HepG2 (cell line): ENCODE results near the gene KANTR. TPM values are rescaled to one million over a fixed set of nuclear protein-coding genes. Genes with fewer than 3 reads are reported as not detected.

Source experiments
- ATAC-seq: fragments of 200-7000 bp; cut with Tn5 transposase; 3 replicates; pipeline ENCODE4 v1.9.1; 2020; ENCODE audit warnings: mild to moderate bottlenecking, moderate library complexity
- BruUV-seq: library from RNA; stranded (reverse); fragments of 400-500 nt; replicated peaks from 2 replicates; lab custom pipeline; 2021; lab: Mats Ljungman, UMichigan
- CTCF ChIA-PET: fragments of 300-600 bp; formaldehyde crosslinking; extraction: SDS; loops from one replicate; lab custom pipeline; 2021; ENCODE audit warnings: low total read pairs, inconsistent platforms, low intra/inter-chr PET ratio; lab: Yijun Ruan, JAX
- POLR2A ChIA-PET: fragments of 350-600 bp; sonication (Branson Sonifier 250); formaldehyde crosslinking; loops from one replicate; lab custom pipeline; 2020; ENCODE audit warnings: antibody characterized with exemption, inconsistent platforms; lab: Yijun Ruan, JAX
- DNase-seq: peaks from one replicate; pipeline ENCODE4 v3.0.0-alpha.2; 2015; ENCODE audit warnings: low spot score
- FAIRE-seq: peaks from 3 replicates; lab custom pipeline; 2011; peaks lifted over from hg19 to GRCh38; lab: Jason Lieb, UNC
- H2AFZ ChIP-seq: one replicate; pipeline ENCODE4 v1.6.1; 2011; ENCODE audit warnings: low read length, inconsistent platforms
- H3K27ac ChIP-seq: fragments of 300-600 bp; 3 replicates; pipeline ENCODE4 v1.8.0; 2011; ENCODE audit warnings: mixed run types, mild to moderate bottlenecking, mixed read lengths, low read length, inconsistent platforms; ENCODE audit not compliant: insufficient read depth; ENCODE audit errors: extremely low read length
- H3K27me3 ChIP-seq, 2 experiments: fragments of 200-600 bp in 1 of 2; 2 replicates in 1 of 2; 3 replicates in 1 of 2; pipeline versions ENCODE4 v1.6.0 to v1.8.0; 2011; ENCODE audit warnings: low read length in 2 of 2, mild to moderate bottlenecking in 2 of 2, moderate library complexity in 2 of 2, inconsistent platforms in 1 of 2; ENCODE audit not compliant: insufficient read depth in 2 of 2, control insufficient read depth in 1 of 2
- H3K36me3 ChIP-seq, 2 experiments: fragments of 200-600 bp in 1 of 2; replicated peaks in 1 of 2; 2 replicates in 1 of 2; 3 replicates in 1 of 2; pipeline versions ENCODE4 v1.5.1 to v1.8.0; 2011; ENCODE audit warnings: low read length in 2 of 2, inconsistent platforms in 1 of 2; ENCODE audit not compliant: insufficient read depth in 2 of 2, control insufficient read depth in 1 of 2
- H3K4me1 ChIP-seq: 2 replicates; pipeline ENCODE4 v1.5.1; 2012; ENCODE audit warnings: low read length, inconsistent platforms; ENCODE audit not compliant: insufficient read depth
- H3K4me2 ChIP-seq: 2 replicates; pipeline ENCODE4 v1.6.0; 2011; ENCODE audit warnings: low read depth, low read length, inconsistent platforms
- H3K4me3 ChIP-seq, 3 experiments: fragments of 200-600 bp in 1 of 3; sonication (generic), shearing (Covaris generic) in 1 of 3; replicated peaks in 1 of 3; 2 replicates each; pipeline ENCODE4 v1.5.1; 2011 to 2016; ENCODE audit warnings: low read length in 3 of 3, inconsistent platforms in 2 of 3, low read depth in 2 of 3, mild to moderate bottlenecking in 2 of 3, control low read depth in 1 of 3, mixed read lengths in 1 of 3; ENCODE audit not compliant: insufficient read depth in 1 of 3
- H3K79me2 ChIP-seq: one replicate; pipeline ENCODE4 v1.6.1; 2011; ENCODE audit warnings: low read length, inconsistent platforms; ENCODE audit not compliant: insufficient read depth
- H3K9ac ChIP-seq: 2 replicates; pipeline ENCODE4 v1.6.0; 2011; ENCODE audit warnings: mild to moderate bottlenecking, low read depth, low read length, inconsistent platforms; ENCODE audit not compliant: insufficient read depth
- H3K9me3 ChIP-seq: 2 replicates; pipeline ENCODE4 v1.5.1; 2012; ENCODE audit warnings: mild to moderate bottlenecking, low read length
- H4K20me1 ChIP-seq: 2 replicates; pipeline ENCODE4 v1.6.0; 2011; ENCODE audit warnings: inconsistent platforms, mild to moderate bottlenecking, low read length, moderate library complexity; ENCODE audit not compliant: insufficient read depth
- ARHGAP35 ChIP-seq: sonication (generic); formaldehyde crosslinking; IDR thresholded peaks from 2 replicates; pipeline ENCODE4 v1.9.0; 2022; ENCODE audit warnings: mild to moderate bottlenecking, inconsistent platforms, moderate library complexity, missing genetic modification reagents, borderline replicate concordance
- ERF ChIP-seq: IDR thresholded peaks from 2 replicates; pipeline ENCODE4 v1.6.1; 2018; ENCODE audit warnings: missing biosample characterization, missing genetic modification reagents
- HMG20B ChIP-seq: conservative IDR thresholded peaks from 2 replicates; pipeline ENCODE4 v1.6.1; 2016; ENCODE audit warnings: missing genetic modification reagents, missing compliant biosample characterization
- MAX ChIP-seq: IDR thresholded peaks from 2 replicates; pipeline ENCODE4 v1.6.1; 2012; ENCODE audit warnings: inconsistent platforms
- MYC ChIP-seq: sonication (generic); formaldehyde crosslinking; IDR thresholded peaks from 2 replicates; pipeline ENCODE4 v1.9.0; 2021; ENCODE audit warnings: missing genetic modification reagents, borderline replicate concordance
- SAP130 ChIP-seq: IDR thresholded peaks from 2 replicates; pipeline ENCODE4 v1.6.1; 2016; ENCODE audit warnings: low read depth
- TCF7L2 ChIP-seq: IDR thresholded peaks from 2 replicates; pipeline ENCODE4 v1.6.1; 2011; ENCODE audit warnings: mild to moderate bottlenecking, low read depth, low read length, moderate library complexity
- ZNF281 ChIP-seq: sonication (generic); formaldehyde crosslinking; IDR thresholded peaks from 2 replicates; pipeline ENCODE4 v1.4.0; 2020; ENCODE audit warnings: missing genetic modification reagents, borderline replicate concordance
- ZNF687 ChIP-seq: sonication (generic); formaldehyde crosslinking; IDR thresholded peaks from 2 replicates; pipeline ENCODE4 v1.5.1; 2020; ENCODE audit warnings: mild to moderate bottlenecking, missing genetic modification reagents, moderate library complexity
- WGBS: methylation state at CpG from one replicate; pipeline ENCODE4 v1.1.6; 2017; ENCODE audit warnings: low lambda C conversion rate; 5-methylcytosine and 5-hydroxymethylcytosine counted together
- in situ Hi-C: cut with HindIII; loops from 2 replicates; pipeline ENCODE4 v1.10.0; 2017; ENCODE audit warnings: low pct_unique_long_range_greater_than_20kb; ENCODE audit not compliant: extremely low pct_ligation_motif_present
- intact Hi-C: fragments of 100-400 bp; cut with micrococcal nuclease; formaldehyde crosslinking; loops from one replicate; pipeline ENCODE4 v1.10.0; 2022; ENCODE audit not compliant: unreplicated experiment
- polyA plus RNA-seq, 8 experiments: library from polyadenylated mRNA; depleted of rRNA in 3 of 8; stranded (reverse) in 7 of 8; unstranded in 1 of 8; fragments of >200 nt; fragmentation: Illumina TruSeq in 4 of 8; extraction: Trizol in 4 of 8; gene quantifications; 2 replicates each; pipeline versions ENCODE4 v1.2.1 to v1.2.3, GENCODE V29; 2011 to 2016; ENCODE audit warnings: low read depth in 4 of 8, missing spikeins in 1 of 8, mixed read lengths in 1 of 8; ENCODE audit not compliant: insufficient read depth in 1 of 8
- total RNA-seq, 5 experiments: library from RNA; depleted of rRNA; stranded (reverse); fragments of >200 nt; fragmentation: Illumina TruSeq; extraction: Trizol; gene quantifications; 2 replicates each; pipeline ENCODE4 v1.2.3, GENCODE V29; 2016; ENCODE audit warnings: low read depth in 1 of 5

Gene KANTR
- total and polyA plus RNA-seq, 2 of the 13 experiments (the other 11 are each of a cell fraction or from before 2014, with no cell fraction given): 4.4 to 9.0 TPM

- H3K27ac ChIP-seq: no peak overlapping the region
Measured at GRCh38 chrX:53071064-53071463, 22.9 kb upstream of the KANTR start.

GRCh38 chrX:53071604-53072417 lies 22.1 kb upstream of the KANTR start:
- in situ Hi-C loops (no loop called here), intact Hi-C loops (loop anchor here (1.0 kb wide), 2 partner anchors 17 to 21 kb away; no protein-coding TSS in a partner anchor)
- POLR2A ChIA-PET: interaction anchor here (0.7 to 0.9 kb wide), 2 partner anchors 10 to 889 kb away, joined by 3 to 4 read pairs; partner anchors contain the start of gene TSPYL2
- no peaks in the 10 kb centered on the region for H3K27me3 ChIP-seq
- H3K4me1 ChIP-seq: no peaks in the 10 kb centered on the region
- peak overlapping the region; percentile 63 for H2AFZ ChIP-seq
- peak; percentile 57 for DNase-seq
- no peaks in the 10 kb centered on the region for H3K36me3 ChIP-seq
- H3K4me2 ChIP-seq: peak overlapping the region; percentile 83
- CTCF ChIA-PET: interaction anchor here (0.9 to 1.8 kb wide), 2 partner anchors 18 to 21 kb away, joined by 4 to 10 read pairs; no protein-coding TSS in a partner anchor
- 0% methylated on average over 12 of the region's 31 CpGs for WGBS
- H4K20me1 ChIP-seq: no peaks in the 10 kb centered on the region
- BruUV-seq: no TSS peak
- no peaks in the 10 kb centered on the region for H3K79me2 ChIP-seq
- no peaks in the 10 kb centered on the region for H3K9me3 ChIP-seq
- ATAC-seq: peak; percentile 81
- H3K27ac ChIP-seq: no peak overlapping the region
- H3K9ac ChIP-seq: no peak overlapping the region
- peak; percentile 93 for FAIRE-seq
- H3K4me3 ChIP-seq: peak overlapping the region; percentile 34 to 73 (median 51); a peak in 5 of 6 replicates
- TF ChIP-seq ZNF281 (CRISPR knock-in tag): peak; percentile 74
- TF ChIP-seq ZNF687 (CRISPR knock-in tag): peak; percentile 57
- TF ChIP-seq MYC (CRISPR knock-in tag): peak; percentile 75; the same call in 1 of the 2 replicates
- TF ChIP-seq SAP130 (CRISPR knock-in tag): peak; percentile 36
- peak; percentile 55 for TF ChIP-seq MAX
- no peak for TF ChIP-seq ERF (CRISPR knock-in tag)
- TF ChIP-seq ARHGAP35 (CRISPR knock-in tag): no peak
- no peak for TF ChIP-seq HMG20B (CRISPR knock-in tag)

More at GRCh38 chrX:53071064-53071463, 22.9 kb upstream of the KANTR start:
- Histone ChIP-seq H3K9me3 (no peaks in the 10 kb centered on the region), H3K4me3 (no peak overlapping the region), H3K9ac (no peak overlapping the region), H3K36me3 (no peaks in the 10 kb centered on the region), H2AFZ (no peak overlapping the region), H4K20me1 (no peaks in the 10 kb centered on the region), H3K27me3 (no peaks in the 10 kb centered on the region), H3K79me2 (no peaks in the 10 kb centered on the region), H3K4me2 (no peak overlapping the region), H3K4me1 (no peaks in the 10 kb centered on the region)
- FAIRE-seq (no peak), DNase-seq (no peak), ATAC-seq (no peak)
- TF ChIP-seq TCF7L2: no peak
- in situ Hi-C loops: no loop called here
- CTCF ChIA-PET: interaction anchor here (1.8 kb wide), 1 partner anchor 22 kb away, joined by 10 read pairs; no protein-coding TSS in a partner anchor
- BruUV-seq: no TSS peak
- intact Hi-C loops: loop anchor here (1.0 kb wide), 2 partner anchors 18 to 22 kb away; no protein-coding TSS in a partner anchor
- WGBS: 57% methylated on average over 10 of the region's 10 CpGs
- POLR2A ChIA-PET: no interaction called here
